ENCODE measurements around the gene TM4SF1.
"Not testable (repeated sequence)": the region's sequence is repeated elsewhere in the genome, so short reads cannot be mapped to it uniquely, and the experiment has no call there.

The TM4SF1 gene

DNA sequence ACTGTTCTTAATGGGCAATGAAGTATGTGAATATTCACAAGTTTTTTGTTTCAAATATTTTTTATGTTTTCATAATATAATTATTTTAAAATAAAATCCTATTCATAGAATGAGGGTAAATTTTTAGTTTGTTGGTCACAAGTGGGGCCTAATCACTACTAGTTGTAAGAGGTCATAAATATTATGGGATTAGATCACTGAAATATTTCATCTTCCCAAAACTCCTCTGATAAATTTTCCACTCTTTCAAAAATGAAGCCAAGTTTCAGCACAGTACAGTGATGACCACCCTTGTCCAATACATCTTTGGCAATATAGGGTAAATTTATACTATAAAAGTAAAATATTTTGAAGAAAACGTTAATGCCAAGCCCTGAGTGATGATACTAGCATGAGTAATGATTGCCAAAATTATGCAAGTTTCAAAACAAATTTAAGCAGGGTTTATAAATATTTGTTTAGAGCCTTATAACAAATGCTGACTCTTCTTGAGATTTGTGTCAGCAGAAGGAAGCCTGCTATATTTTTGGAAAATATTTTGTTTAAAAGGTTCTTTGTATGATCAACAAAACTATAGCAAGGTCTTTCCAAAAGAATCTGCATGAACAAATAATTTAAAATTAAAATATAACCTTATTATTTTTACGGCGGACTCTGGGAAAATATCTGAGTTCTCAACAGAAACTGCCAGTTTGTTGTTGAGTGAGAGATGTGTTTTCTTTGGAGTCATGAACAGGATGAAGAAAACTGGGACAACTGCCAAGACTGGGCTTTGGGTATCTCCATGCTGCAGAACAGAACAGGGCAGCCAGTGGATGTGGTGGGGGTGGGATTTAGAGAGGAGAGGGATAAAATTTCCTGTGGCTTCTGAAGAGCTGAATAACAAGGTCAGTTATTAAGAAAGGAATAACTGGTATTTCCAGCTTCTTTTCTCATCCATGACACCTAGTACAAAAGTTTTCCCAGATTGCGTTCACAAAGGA is 17.9 kb upstream of the TM4SF1 start:
- DNase-seq (ENCODE audit: low read depth), result no peak

DNA sequence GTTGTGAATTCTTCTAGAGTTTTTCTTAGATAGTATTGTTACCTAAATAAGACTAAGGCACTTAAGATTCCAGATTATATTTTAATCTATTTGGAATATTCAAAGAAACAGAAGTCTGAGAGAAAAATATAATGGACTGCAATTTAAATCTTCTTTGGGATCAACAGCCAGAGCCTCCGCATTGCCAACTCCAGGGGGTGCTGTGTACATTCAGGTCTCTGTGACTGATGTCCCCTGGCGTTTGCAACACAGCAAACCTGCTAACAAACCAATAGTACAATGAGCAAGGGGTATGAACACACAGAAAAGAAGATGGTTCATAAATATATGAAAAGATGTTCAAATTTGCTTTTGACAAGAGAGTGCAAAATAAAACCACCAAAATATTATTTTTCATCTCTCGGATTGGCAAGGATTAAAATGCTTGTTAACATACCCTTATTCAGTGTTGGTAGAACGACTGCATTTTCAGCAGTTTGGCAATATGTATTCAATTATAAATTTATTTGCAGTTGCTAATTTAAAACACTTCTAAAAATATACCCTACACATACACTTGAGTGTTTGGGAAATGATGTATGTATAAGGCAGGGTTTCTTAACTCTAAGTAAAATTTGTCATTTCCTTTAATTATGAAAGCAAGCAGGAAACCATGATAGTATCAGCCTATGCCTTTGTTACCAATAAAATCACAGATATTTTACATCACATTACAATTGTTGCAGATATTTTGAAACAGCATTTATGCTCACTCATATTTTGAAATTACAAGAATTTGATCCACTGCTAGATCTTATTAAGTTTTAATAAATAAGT is 16.1 kb upstream of the TM4SF1 start:
- no peak for DNase-seq (ENCODE audit: low read depth)

DNA sequence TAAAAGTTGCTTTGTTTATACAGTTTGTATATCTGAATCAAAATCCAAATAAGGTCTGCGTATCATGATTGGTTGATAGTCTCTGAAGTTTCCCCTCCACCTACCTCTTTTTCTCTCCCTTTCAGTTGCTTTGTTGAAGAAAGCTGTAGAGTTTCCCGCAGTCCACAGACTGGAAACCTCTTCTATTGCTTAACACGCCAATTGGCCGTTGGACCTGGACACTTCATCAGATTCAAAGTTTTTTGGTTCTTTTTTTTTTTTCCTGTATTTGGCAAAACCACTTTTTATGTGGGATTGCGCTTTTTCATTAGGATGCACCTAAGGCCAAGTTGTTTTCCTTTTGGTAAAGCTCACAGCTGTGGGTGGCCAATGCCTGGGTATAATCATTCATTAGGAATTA is 14.5 kb upstream of the TM4SF1 start:
- DNase-seq (ENCODE audit: low read depth), result no peak

DNA sequence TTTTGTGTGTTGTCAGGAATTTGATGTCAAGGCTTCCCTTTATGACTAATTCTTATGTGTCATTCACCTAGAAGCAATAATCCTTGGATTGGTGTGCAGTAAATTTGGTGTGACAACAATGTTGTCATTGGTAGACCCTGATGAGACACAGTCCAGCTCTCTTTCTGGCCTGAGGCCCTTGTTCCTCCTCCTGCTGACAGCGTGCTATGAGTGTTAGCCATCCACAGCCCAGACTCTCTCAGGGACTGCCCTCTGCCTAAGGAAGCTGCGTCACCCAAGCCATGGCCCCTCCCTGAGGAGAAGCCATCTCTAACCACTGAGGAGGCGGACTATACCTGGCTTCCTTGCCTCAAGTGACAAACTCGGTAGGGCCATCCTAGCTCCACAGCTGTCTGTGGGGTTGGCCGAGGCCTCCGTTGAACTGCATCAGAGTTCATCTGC is 13.3 kb upstream of the TM4SF1 start:
- DNase-seq (ENCODE audit: low read depth), result no peak

GRCh38 chr3:149390294-149390693 is 12.8 kb upstream of the TM4SF1 start:
- DNase-seq (ENCODE audit: low read depth), result no peak

DNA sequence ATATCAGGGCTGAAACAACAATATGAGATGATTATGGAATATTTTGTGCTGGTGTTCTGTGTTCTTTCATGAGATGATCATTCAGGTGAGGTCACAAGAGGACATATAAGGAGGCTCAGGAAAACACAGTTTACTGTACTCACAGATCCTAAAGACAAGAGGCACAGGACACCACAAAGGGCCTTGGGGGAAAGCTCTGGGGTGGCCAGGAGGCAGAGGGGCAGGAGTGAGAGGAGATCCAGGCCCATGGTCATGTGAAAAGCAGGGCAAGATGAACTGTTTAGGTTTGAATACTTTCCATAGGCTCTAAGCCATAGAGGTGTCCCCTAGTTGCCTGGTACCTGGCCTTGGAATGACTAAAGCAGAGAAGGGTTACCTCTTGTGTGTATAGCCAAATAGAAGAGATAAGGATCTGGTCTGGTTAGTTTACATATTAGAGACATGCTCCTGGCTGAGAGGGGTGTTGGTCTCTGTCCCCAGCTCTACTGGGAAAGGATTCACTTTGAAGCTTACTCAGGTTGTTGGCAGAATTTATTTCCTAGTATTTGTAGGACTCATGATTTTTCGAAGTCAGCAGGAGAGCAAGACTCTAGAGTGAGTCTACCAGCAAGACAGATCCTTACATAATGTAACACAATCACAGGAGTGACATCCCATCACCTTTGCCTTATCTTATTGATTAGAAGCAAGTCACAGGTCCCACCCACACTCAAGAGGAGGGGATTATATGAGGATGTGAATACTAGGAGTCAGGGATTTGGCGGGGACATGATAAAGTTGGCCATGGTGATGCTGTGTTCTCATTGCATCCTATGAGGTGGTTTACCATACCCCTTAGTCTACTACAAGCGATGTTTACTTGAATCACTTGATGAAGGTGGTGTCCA is 11.3 kb upstream of the TM4SF1 start:
- no peak for DNase-seq (ENCODE audit: low read depth)

DNA sequence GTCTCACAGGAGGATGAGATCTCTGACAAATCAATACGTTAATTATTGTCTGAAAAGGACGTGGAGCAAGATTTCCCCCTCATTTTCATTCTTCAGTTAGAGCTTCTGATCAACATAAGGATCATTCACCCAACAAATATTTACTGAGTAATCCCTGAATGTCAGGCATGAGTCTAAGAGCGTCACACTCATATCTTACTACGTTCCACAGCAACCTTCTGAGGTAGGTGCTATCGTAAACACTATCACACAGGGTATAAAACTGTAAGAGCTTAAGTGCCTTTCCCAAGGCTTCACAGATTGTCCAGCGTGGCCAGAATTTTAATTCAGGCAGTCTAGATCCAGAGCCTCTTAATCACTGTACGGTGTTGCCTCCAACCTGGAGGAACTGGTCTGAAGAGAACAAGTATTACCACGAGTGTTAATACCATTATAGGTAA is 10.6 kb upstream of the TM4SF1 start:
- DNase-seq (ENCODE audit: low read depth), result no peak

- no peak for DNase-seq (ENCODE audit: low read depth)
Measured at GRCh38 chr3:149386299-149386606, 8.8 kb upstream of the TM4SF1 start.

GRCh38 chr3:149385617-149386298 is 8.3 kb upstream of the TM4SF1 start:
- DNase-seq (ENCODE audit: low read depth), result no peak

DNA sequence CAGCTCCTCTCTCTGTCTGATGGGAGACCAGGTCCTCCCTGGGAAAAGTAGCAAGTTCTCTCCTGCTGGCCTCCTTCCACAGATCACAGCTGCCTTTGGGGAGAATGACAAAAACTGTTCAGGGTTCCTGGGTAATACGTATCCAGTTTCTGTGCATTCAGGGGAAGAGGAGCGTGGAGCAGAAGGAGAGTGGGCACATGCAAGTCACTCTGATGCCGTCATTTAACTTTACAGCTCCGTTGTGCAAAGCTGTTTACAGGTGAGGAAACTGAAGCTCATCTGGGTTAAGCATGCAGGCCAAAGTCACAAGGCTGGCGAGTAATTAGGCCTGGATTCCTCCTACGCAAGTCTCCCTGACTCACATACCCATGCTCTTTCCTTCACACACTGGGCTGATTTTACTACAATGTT is 7.5 kb upstream of the TM4SF1 start:
- DNase-seq (ENCODE audit: low read depth), result no peak

DNA sequence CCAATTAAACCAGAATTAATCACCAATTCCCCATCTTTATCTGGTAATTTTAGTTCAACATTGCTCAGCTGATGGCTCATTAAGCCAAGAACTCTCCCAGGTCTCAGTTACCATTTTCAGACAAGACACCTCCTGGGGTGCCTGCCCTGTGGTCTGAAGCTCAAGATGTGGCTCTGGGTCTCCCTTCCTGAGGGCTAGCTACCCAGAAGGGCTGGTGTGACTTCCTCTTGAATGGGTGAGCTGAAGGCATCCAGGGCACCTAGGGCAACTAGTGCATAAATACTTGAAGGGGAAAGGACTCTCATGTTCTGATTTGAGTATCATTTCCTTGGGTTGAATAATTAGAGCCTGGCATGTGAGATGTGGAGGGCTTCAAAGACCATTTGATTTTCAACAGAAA is 6.7 kb upstream of the TM4SF1 start:
- DNase-seq (ENCODE audit: low read depth), result no peak

DNA sequence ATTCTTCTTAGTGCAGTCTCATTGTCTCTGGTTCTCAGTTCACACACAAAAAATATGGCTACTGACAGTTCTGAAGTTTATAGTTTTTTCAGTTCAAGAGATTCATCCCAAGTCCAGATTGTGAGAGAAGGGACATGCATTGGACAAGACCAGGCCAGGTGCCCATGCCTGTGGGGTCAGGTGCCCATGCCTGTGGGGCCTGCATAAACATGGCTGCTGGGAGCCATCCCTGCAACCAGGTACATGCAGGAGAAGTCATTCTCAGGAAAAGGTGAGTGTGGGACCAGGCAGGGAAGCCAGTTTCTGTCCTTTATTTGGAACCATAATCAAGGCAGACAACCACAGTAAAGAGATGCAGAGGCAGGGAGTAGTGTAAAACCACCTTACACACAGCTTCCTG is 6.3 kb upstream of the TM4SF1 start:
- DNase-seq (ENCODE audit: low read depth), result no peak

DNA sequence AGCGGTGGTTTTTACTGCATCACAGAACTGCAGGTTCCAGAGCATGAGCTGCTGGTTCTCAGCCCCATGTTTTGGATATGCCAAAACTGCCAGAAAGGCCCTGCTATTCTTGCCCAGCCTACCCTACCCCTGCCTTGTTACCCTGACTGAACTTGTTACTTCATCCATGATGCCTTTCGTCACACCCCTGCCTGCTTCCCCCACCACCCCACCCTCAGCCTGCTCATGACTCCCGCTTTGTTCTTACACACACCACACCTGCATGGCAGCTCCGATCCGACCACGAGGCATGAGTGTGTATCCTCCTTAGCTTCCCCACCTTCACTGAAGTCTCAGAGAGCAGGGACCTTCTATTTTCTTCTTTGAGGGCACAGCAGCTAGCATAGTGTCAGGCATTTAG is 5.1 kb upstream of the TM4SF1 start:
- DNase-seq (ENCODE audit: low read depth), result no peak

GRCh38 chr3:149382101-149382467 is 4.6 kb upstream of the TM4SF1 start:
- DNase-seq (ENCODE audit: low read depth), result no peak

DNA sequence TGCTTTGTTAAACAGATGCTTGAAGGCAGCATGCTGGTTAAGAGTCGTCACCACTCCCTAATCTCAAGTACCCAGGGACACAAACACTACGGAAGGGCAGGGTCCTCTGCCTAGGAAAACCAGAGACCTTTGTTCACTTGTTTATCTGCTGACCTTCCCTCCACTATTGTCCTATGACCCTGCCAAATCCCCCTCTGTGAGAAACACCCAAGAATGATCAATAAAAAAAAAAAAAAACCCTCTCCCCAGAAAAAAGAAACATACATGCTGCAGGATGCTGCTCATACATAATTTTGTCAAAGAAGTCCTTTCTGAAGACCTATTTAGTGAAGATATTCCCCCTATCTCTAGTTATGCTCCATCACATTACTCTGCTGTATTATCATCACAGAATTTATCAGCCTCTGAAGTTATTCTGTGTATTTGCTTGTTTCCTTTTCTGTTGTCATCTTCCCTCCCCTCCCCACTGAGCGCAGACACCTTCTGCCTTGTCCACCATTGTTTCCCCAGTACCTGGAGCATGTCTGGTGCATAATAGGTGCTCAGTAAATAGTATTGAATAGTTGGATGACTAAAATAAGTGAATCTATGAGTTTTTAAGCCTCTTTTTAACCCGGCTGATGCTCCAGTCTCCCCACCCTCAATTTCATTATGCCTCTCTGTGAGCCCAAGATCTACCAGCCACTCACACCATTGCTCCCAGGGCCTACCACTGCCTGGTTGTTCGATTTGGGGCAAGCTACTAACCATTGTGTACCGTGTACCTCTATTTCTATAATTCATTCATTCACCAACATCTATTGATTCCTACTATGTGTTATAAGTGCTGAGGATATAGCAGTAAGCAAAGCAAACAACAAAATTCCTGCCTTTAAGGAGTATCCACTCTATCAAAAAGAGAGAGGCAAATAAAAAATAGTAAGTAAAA is 4.0 kb upstream of the TM4SF1 start:
- no peak for DNase-seq (ENCODE audit: low read depth)

- DNase-seq (ENCODE audit: low read depth), result not testable (repeated sequence)
Measured at GRCh38 chr3:149380220-149380619, 2.8 kb upstream of the TM4SF1 start.

DNA sequence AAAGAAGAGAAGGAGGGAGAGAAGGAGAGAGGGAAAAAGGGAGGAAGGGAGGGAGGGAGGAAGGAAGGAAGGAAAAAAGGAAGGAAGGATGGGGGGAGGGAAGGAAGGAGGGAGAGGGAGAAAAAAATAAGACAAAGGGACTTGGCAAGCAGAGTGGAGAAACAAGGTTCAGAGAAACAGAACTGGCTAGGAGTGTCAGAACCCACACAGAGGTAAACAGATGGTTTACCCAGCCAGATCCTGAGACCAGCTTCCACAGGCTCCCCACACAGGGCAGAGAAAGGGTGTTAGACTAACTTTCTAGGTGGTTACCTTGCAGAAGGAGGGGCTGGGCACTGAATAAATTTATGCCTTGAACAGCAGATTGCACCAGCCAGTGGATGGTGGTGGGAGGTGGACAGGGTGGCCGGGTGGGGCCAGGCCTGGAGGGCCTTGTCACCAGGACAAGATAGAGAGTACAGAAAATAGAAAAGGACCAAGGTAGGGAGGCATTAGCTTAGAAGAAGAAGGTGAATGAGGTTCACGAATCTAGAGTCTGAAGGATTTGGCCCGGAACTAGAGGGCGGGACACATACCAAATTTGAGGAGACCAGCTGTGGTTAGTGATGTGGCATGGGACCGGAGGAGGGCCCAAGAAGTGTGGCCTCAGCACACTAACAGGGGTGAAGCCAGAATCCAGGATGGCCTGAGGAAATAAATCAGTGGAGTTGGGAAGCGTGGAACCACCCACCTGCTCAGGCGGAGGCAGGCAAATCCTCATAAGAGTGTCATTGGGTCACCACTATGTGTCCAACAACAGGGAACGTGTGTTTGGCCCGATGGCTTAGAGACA is 1.2 kb upstream of the TM4SF1 start:
- DNase-seq (ENCODE audit: low read depth), result no peak

- no peak for DNase-seq (ENCODE audit: low read depth)
Measured at GRCh38 chr3:149376718-149377407, 586 bp downstream of the TM4SF1 start.

Data from T follicular helper cell (primary cell).